Measurements from ENCODE around the gene ATF6.

Gene ATF6

GRCh38 chr1:162010175-162010506 lies 244.0 kb downstream of the ATF6 start:
- Histone ChIP-seq H3K27ac (no peak overlapping the region), H3K27me3 (replicated peaks) (no peaks in the 10 kb centered on the region), H3K36me3 (replicated peaks) (no peaks in the 10 kb centered on the region), H3K4me3 (ENCODE audit: low read depth, low read length) (no peak overlapping the region)
- no peak for DNase-seq
- no peak for TF ChIP-seq CTCF (IDR thresholded peaks at IDR 0.05; ENCODE audit: low read depth, low read length, missing control alignments)
- in situ Hi-C loops (cut with HindIII; ENCODE audit: low pct_ligation_motif_present, low sequenced_read_pairs), result no loop called here

GRCh38 chr1:162011337-162012012 lies 245.4 kb downstream of the ATF6 start:
- H3K27me3 ChIP-seq (replicated peaks), result no peaks in the 10 kb centered on the region
- in situ Hi-C loops (cut with HindIII; ENCODE audit: low pct_ligation_motif_present, low sequenced_read_pairs), result no loop called here
- no peak overlapping the region for H3K27ac ChIP-seq
- DNase-seq, result no peak
- TF ChIP-seq CTCF (IDR thresholded peaks at IDR 0.05; ENCODE audit: low read depth, low read length, missing control alignments), result no peak
- H3K36me3 ChIP-seq (replicated peaks), result no peaks in the 10 kb centered on the region
- no peak overlapping the region for H3K4me3 ChIP-seq (ENCODE audit: low read depth, low read length)

GRCh38 chr1:162013289-162013688 lies 247.2 kb downstream of the ATF6 start:
- no peak for TF ChIP-seq CTCF (IDR thresholded peaks at IDR 0.05; ENCODE audit: low read depth, low read length, missing control alignments)
- in situ Hi-C loops (cut with HindIII; ENCODE audit: low pct_ligation_motif_present, low sequenced_read_pairs), result no loop called here
- Histone ChIP-seq H3K27me3 (replicated peaks) (no peaks in the 10 kb centered on the region), H3K4me3 (ENCODE audit: low read depth, low read length) (no peak overlapping the region), H3K36me3 (replicated peaks) (no peaks in the 10 kb centered on the region), H3K27ac (no peak overlapping the region)
- no peak for DNase-seq
